ENCODE measurements around the gene H2AZ1. TPM values are rescaled to one million over a fixed set of nuclear protein-coding genes. Genes with fewer than 3 reads are reported as not detected.

The H2AZ1 gene
- total and polyA plus RNA-seq, 9 of the 15 experiments (the other 6 are each of a cell fraction or from before 2014, with no cell fraction given) = 605 to 4,380 (median 768) TPM

DNA sequence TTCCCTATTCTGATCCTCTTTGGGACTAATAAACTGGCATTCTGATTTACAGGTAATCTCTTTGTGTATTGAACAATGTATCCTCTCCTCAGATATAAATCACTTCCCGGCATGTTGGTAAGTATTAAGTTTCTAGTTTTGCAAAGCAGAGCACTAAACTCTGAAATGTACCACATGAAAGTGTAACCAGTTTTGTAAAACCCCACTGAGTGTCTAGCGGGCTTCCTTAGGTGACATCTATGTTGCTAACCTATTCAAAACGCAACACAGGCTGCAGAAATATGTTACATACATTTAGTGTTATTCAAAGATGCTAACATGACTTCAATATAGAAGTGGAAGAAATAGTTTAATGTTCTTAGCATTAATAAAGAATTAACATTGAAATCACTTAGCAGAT lies 28.9 kb downstream of the H2AZ1 start:
- Histone ChIP-seq H3K4me1 (replicated peaks in 1 of 2; ENCODE audit: control insufficient read depth in 2 of 2, insufficient read depth in 2 of 2, low read length in 2 of 2) (no peaks in the 10 kb centered on the region; a peak in 1 of 5 replicates), H3K27ac (ENCODE audit: extremely low read depth, low read depth, low read length) (no peak overlapping the region), H3K9me3 (replicated peaks; ENCODE audit: control insufficient read depth, insufficient read depth, low read depth, low read length) (no peaks in the 10 kb centered on the region), H3K9me1 (ENCODE audit: control insufficient read depth, insufficient read depth, low read length) (no peaks in the 10 kb centered on the region), H3K36me3 (ENCODE audit: control insufficient read depth, insufficient read depth, low read length) (peaks cover 49% of the 10 kb centered on the region), H2AFZ (ENCODE audit: low read depth, low read length) (no peak overlapping the region), H3K27me3 (ENCODE audit: control insufficient read depth in 2 of 2, insufficient read depth in 2 of 2, low read length in 2 of 2) (no peaks in the 10 kb centered on the region), H3K79me2 (ENCODE audit: control insufficient read depth, insufficient read depth, low read length) (no peaks in the 10 kb centered on the region), H4K20me1 (replicated peaks; ENCODE audit: control insufficient read depth, insufficient read depth, low read length) (no peaks in the 10 kb centered on the region), H3K9ac (ENCODE audit: insufficient read depth in 1 of 2, low read depth in 2 of 2, low read length in 2 of 2) (no peak overlapping the region), H3K4me2 (ENCODE audit: insufficient read depth, low read length) (no peak overlapping the region), H3K4me3 (no peak overlapping the region)
- no peak for DNase-seq (ENCODE audit: extremely low read depth in 1 of 4, low spot score in 3 of 4)
- CTCF ChIA-PET (ENCODE audit: low intra/inter-chr PET ratio) = no interaction called here
- FAIRE-seq = no peak
- in situ Hi-C loops (cut with MboI) (no loop called here), intact Hi-C loops (cut with micrococcal nuclease) (no loop called here)
- no TSS peak for BruUV-seq (replicated peaks)
- WGBS (ENCODE audit: insufficient coverage, low coverage, missing lambda C conversion rate) = 93% methylated on average over 3 of the region's 3 CpGs
- no peak for ATAC-seq
- POLR2A ChIA-PET = interaction anchor here (1.8 kb wide), 1 partner anchor 26 kb away, joined by 5 read pairs; the partner anchor contains the start of gene DNAJB14
- TF ChIP-seq, protein P1, sequence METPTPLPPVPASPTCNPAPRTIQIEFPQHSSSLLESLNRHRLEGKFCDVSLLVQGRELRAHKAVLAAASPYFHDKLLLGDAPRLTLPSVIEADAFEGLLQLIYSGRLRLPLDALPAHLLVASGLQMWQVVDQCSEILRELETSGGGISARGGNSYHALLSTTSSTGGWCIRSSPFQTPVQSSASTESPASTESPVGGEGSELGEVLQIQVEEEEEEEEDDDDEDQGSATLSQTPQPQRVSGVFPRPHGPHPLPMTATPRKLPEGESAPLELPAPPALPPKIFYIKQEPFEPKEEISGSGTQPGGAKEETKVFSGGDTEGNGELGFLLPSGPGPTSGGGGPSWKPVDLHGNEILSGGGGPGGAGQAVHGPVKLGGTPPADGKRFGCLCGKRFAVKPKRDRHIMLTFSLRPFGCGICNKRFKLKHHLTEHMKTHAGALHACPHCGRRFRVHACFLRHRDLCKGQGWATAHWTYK (CRISPR knock-in tag; IDR thresholded peaks at IDR 0.05) = no peak
- TF ChIP-seq ZNF561 (CRISPR knock-in tag; conservative IDR thresholded peaks at IDR 0.05) (no peak), NR3C1 (CRISPR knock-in tag; IDR thresholded peaks at IDR 0.05) (no peak), OTX1 (CRISPR knock-in tag; IDR thresholded peaks at IDR 0.05) (no peak), ZFP30 (CRISPR knock-in tag; IDR thresholded peaks at IDR 0.05; ENCODE audit: borderline replicate concordance) (no peak), SREBF1 (IDR thresholded peaks at IDR 0.05; ENCODE audit: borderline replicate concordance, low read depth, low read length) (no peak), RBM15 (IDR thresholded peaks at IDR 0.05; ENCODE audit: insufficient read depth, low read length) (no peak), NFYB (IDR thresholded peaks at IDR 0.05; ENCODE audit: extremely low read depth, insufficient read length) (no peak), ZNF431 (CRISPR knock-in tag; IDR thresholded peaks at IDR 0.05) (no peak), POLR2AphosphoS5 (IDR thresholded peaks at IDR 0.05; ENCODE audit: control insufficient read depth, insufficient read depth, low read depth, low read length) (no peak), NUFIP1 (IDR thresholded peaks at IDR 0.05; ENCODE audit: partially characterized antibody) (no peak), MIER1 (IDR thresholded peaks at IDR 0.05; ENCODE audit: low read depth) (no peak), XRCC4 (IDR thresholded peaks at IDR 0.05; ENCODE audit: extremely low read depth, insufficient read depth, insufficient read length) (no peak), NFATC3 (IDR thresholded peaks at IDR 0.05) (no peak), DDX20 (tag; IDR thresholded peaks at IDR 0.05; ENCODE audit: low read depth) (no peak)
- TF ChIP-seq, protein P2, sequence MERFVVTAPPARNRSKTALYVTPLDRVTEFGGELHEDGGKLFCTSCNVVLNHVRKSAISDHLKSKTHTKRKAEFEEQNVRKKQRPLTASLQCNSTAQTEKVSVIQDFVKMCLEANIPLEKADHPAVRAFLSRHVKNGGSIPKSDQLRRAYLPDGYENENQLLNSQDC (CRISPR knock-in tag; IDR thresholded peaks at IDR 0.05) = no peak
- TF ChIP-seq, protein P3, sequence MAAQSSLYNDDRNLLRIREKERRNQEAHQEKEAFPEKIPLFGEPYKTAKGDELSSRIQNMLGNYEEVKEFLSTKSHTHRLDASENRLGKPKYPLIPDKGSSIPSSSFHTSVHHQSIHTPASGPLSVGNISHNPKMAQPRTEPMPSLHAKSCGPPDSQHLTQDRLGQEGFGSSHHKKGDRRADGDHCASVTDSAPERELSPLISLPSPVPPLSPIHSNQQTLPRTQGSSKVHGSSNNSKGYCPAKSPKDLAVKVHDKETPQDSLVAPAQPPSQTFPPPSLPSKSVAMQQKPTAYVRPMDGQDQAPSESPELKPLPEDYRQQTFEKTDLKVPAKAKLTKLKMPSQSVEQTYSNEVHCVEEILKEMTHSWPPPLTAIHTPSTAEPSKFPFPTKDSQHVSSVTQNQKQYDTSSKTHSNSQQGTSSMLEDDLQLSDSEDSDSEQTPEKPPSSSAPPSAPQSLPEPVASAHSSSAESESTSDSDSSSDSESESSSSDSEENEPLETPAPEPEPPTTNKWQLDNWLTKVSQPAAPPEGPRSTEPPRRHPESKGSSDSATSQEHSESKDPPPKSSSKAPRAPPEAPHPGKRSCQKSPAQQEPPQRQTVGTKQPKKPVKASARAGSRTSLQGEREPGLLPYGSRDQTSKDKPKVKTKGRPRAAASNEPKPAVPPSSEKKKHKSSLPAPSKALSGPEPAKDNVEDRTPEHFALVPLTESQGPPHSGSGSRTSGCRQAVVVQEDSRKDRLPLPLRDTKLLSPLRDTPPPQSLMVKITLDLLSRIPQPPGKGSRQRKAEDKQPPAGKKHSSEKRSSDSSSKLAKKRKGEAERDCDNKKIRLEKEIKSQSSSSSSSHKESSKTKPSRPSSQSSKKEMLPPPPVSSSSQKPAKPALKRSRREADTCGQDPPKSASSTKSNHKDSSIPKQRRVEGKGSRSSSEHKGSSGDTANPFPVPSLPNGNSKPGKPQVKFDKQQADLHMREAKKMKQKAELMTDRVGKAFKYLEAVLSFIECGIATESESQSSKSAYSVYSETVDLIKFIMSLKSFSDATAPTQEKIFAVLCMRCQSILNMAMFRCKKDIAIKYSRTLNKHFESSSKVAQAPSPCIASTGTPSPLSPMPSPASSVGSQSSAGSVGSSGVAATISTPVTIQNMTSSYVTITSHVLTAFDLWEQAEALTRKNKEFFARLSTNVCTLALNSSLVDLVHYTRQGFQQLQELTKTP (IDR thresholded peaks at IDR 0.05; ENCODE audit: low read depth in 1 of 2, partially characterized antibody in 2 of 2) = no peak

All from K562 (cell line).